Spleen (tissue), 7 donors: ENCODE data around the gene KEL.

Source experiments
- POLR2A ChIP-seq, 3 donors: fragments of 450-650 bp; IDR thresholded peaks; one replicate each; pipeline ENCODE4 v1.5.1; 2017; ENCODE audit warnings: antibody characterized with exemption in 3 of 3, mild to moderate bottlenecking in 1 of 3
- POLR2AphosphoS5 ChIP-seq, 3 donors: sonication (generic); formaldehyde crosslinking; IDR thresholded peaks; one replicate each; pipeline ENCODE4 v1.5.1; 2017; ENCODE audit warnings: antibody characterized with exemption in 3 of 3
- TF ChIP-seq, protein P1 (sequence below), 11 experiments: fragments of 200-600 bp in 7 of 11; fragments of 450-650 bp in 4 of 11; sonication (generic) in 4 of 11; IDR thresholded peaks in 8 of 11; conservative IDR thresholded peaks in 3 of 11; 1 replicate in 7 of 11; 2 replicates in 4 of 11; pipeline versions ENCODE4 v1.4.0 to v1.8.0; 2016 to 2021; ENCODE audit warnings: antibody characterized with exemption in 11 of 11, inconsistent platforms in 4 of 11, mild to moderate bottlenecking in 1 of 11
- donor health status: DM: no; HTN: no; CAD: no; lungs with moderate emphysema.
- donor health status: DM: no; HTN: no; CAD: no.
- donor health status: DM: no; HTN: no; CAD: no.

DNA sequence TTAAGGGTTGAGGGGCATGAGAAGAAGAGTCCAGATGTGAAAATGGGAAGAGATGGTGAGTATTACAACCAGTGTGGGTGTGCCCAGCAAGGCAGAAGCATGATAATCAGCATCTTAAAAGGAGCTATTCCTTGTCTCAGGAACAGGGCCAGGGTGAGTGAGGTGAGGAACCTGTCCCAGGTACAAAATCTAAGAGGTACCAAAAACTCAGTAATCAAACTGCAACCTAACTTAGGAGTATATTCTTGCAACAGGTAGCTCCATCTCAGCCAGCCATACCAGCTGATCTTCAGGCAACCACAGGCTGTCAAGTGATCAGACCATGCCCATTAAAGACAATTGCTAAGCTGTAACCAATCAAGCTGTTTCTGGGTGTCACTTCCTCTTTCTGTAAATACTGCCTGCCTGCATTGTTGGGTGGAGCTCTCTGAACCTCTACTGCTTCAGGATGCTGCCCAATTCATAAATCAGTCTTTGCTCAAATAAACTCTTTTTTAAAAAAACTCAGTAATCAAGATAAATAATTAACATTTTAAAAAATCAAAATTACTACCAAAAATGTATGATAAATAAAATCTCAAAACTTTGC lies 7.4 kb downstream of the KEL start:
- TF ChIP-seq, protein P1, sequence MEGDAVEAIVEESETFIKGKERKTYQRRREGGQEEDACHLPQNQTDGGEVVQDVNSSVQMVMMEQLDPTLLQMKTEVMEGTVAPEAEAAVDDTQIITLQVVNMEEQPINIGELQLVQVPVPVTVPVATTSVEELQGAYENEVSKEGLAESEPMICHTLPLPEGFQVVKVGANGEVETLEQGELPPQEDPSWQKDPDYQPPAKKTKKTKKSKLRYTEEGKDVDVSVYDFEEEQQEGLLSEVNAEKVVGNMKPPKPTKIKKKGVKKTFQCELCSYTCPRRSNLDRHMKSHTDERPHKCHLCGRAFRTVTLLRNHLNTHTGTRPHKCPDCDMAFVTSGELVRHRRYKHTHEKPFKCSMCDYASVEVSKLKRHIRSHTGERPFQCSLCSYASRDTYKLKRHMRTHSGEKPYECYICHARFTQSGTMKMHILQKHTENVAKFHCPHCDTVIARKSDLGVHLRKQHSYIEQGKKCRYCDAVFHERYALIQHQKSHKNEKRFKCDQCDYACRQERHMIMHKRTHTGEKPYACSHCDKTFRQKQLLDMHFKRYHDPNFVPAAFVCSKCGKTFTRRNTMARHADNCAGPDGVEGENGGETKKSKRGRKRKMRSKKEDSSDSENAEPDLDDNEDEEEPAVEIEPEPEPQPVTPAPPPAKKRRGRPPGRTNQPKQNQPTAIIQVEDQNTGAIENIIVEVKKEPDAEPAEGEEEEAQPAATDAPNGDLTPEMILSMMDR (IDR thresholded peaks at IDR 0.05 in 8 of 11, conservative IDR thresholded peaks at IDR 0.05 in 3 of 11): no peak
- TF ChIP-seq POLR2AphosphoS5 (IDR thresholded peaks at IDR 0.05): no peak
- TF ChIP-seq POLR2A (IDR thresholded peaks at IDR 0.05): no peak
